Measurements from ENCODE around the gene HPS5.
A peak's percentile ranks its signal among the peaks of the same experiment; 100 is the strongest.

DNA sequence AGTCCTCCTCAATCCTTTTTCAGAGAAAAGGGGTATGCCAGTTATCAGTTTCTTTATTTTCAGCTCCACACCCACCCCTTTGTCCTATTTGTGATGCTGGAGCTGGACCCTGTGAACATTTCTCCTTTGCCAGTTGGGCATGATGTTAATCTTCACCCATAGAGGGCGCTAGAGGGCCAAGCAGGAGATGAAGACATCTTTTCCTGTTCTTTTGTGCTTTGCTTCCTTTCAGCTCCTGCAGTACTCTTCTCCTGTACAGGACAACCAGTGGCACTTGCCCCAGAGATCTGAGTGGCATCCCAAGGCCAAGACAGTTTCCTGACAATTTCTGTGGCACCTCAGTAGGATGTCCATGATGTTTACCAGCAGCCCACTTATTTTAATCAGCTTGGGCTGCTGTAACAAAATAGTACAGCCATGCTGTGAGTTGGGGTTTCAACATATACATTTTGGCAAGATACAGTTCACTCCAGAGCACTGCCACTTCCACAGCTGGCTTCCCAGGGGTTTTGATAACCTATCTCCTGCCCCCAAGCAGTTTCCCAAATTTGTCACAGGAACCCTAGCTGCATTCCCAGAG is 78.1 kb downstream of the HPS5 start:
- TF ChIP-seq EZH2 (IDR thresholded peaks at IDR 0.05; ENCODE audit: low read length): no peak
- TF ChIP-seq CTCF (optimal IDR thresholded peaks at IDR 0.05 in 1 of 3, IDR thresholded peaks at IDR 0.05 in 1 of 3, conservative IDR thresholded peaks at IDR 0.05 in 1 of 3; ENCODE audit: extremely low read depth in 1 of 3, insufficient read depth in 2 of 3, low read length in 3 of 3): peak; percentile 81 to 91 (median 90)
